Gastrocnemius medialis (tissue), 4 donors: Measurements from ENCODE around the gene GPR78.

Source experiments
- POLR2A ChIP-seq, 2 donors: fragments of 450-650 bp; IDR thresholded peaks; one replicate each; pipeline ENCODE4 v1.6.1; 2017; ENCODE audit warnings: antibody characterized with exemption in 2 of 2, mild to moderate bottlenecking in 2 of 2, moderate library complexity in 2 of 2
- TF ChIP-seq, protein P1 (sequence below), 5 experiments: fragments of 450-650 bp in 3 of 5; fragments of 200-600 bp in 2 of 5; sonication (generic) in 2 of 5; IDR thresholded peaks in 4 of 5; conservative IDR thresholded peaks in 1 of 5; 1 replicate in 4 of 5; 2 replicates in 1 of 5; pipeline ENCODE4 v1.5.1; 2016 to 2019; ENCODE audit warnings: antibody characterized with exemption in 5 of 5, mild to moderate bottlenecking in 3 of 5, moderate library complexity in 3 of 5

DNA sequence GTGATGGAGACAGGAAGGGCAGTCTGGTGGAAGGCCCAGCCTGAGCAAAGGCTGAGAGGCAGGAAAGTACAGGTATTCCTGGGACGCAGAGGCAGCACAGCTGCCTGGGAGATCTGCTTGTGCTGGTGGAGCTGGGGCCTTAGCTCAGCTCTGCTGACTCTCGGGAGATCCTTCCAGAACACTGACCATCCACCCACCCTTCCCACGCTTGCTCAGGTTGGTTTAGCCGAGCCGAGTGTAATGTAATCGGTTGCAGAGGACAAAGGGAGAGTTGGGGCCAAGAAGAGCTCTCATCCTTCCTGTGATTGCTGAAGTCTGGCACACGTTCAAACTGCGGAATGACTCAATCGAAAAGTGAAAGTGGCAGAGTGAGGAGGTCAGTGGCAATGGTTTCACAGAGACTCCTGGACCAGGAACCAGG is 43.1 kb upstream of the GPR78 start:
- TF ChIP-seq, protein P1, sequence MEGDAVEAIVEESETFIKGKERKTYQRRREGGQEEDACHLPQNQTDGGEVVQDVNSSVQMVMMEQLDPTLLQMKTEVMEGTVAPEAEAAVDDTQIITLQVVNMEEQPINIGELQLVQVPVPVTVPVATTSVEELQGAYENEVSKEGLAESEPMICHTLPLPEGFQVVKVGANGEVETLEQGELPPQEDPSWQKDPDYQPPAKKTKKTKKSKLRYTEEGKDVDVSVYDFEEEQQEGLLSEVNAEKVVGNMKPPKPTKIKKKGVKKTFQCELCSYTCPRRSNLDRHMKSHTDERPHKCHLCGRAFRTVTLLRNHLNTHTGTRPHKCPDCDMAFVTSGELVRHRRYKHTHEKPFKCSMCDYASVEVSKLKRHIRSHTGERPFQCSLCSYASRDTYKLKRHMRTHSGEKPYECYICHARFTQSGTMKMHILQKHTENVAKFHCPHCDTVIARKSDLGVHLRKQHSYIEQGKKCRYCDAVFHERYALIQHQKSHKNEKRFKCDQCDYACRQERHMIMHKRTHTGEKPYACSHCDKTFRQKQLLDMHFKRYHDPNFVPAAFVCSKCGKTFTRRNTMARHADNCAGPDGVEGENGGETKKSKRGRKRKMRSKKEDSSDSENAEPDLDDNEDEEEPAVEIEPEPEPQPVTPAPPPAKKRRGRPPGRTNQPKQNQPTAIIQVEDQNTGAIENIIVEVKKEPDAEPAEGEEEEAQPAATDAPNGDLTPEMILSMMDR (IDR thresholded peaks at IDR 0.05 in 4 of 5, conservative IDR thresholded peaks at IDR 0.05 in 1 of 5), result no peak
- no peak for TF ChIP-seq POLR2A (IDR thresholded peaks at IDR 0.05)
